A549 (cell line): Measurements from ENCODE around the gene KRTAP10-7. TPM values are rescaled to one million over a fixed set of nuclear protein-coding genes. Genes with fewer than 3 reads are reported as not detected.
"Not testable (repeated sequence)": the region's sequence is repeated elsewhere in the genome, so short reads cannot be mapped to it uniquely, and the experiment has no call there.

Experiments
- ATAC-seq, 2 experiments: fragments of 200-7000 bp in 1 of 2; fragments of >200 bp in 1 of 2; cut with Nextera tagmentation in 1 of 2; cut with Tn5 transposase in 1 of 2; 3 replicates each; pipeline versions ENCODE4 v1.8.0 to v1.9.1; 2018 to 2020; ENCODE audit warnings: mild to moderate bottlenecking in 1 of 2, moderate library complexity in 1 of 2
- CTCF ChIA-PET: fragments of 300-600 bp; sonication (Branson Sonifier 250); formaldehyde crosslinking; extraction: SDS; loops from one replicate; lab custom pipeline; 2021; ENCODE audit warnings: antibody characterized with exemption, inconsistent platforms; lab: Yijun Ruan, JAX
- POLR2A ChIA-PET: fragments of 350-600 bp; formaldehyde crosslinking; extraction: SDS; loops from one replicate; lab custom pipeline; 2021; ENCODE audit warnings: antibody characterized with exemption, inconsistent platforms; lab: Yijun Ruan, JAX
- DNase-seq, 2 experiments: peaks; one replicate each; pipeline versions ENCODE4 v3.0.0 to v3.0.0-alpha.2; 2011 to 2016; ENCODE audit warnings: low read depth in 1 of 2, low spot score in 1 of 2
- FAIRE-seq: peaks from 2 replicates; lab custom pipeline; 2011; peaks lifted over from hg19 to GRCh38; lab: Jason Lieb, UNC
- H3K27ac ChIP-seq, 2 experiments: fragments of >200 bp; sonication (Bioruptor Twin); formaldehyde crosslinking; 3 replicates each; pipeline ENCODE4 v1.5.1; 2016 to 2017
- H3K4me1 ChIP-seq: fragments of >200 bp; sonication (Bioruptor Twin); formaldehyde crosslinking; 3 replicates; pipeline ENCODE4 v1.6.1; 2016
- H3K4me2 ChIP-seq: fragments of >200 bp; sonication (Bioruptor Twin); formaldehyde crosslinking; 3 replicates; pipeline ENCODE4 v1.6.1; 2016
- H3K4me3 ChIP-seq: fragments of >200 bp; sonication (Bioruptor Twin); formaldehyde crosslinking; 3 replicates; pipeline ENCODE4 v1.5.1; 2016
- H3K9me3 ChIP-seq: fragments of >200 bp; sonication (Bioruptor Twin); formaldehyde crosslinking; 3 replicates; pipeline ENCODE4 v1.6.1; 2016
- CBX8 ChIP-seq: fragments of 200-600 bp; sonication (generic); IDR thresholded peaks from 2 replicates; pipeline ENCODE4 v1.6.1; 2016
- CHD4 ChIP-seq: fragments of 200-600 bp; sonication (generic); IDR thresholded peaks from 2 replicates; pipeline ENCODE4 v1.6.1; 2016; ENCODE audit warnings: antibody characterized with exemption, mild to moderate bottlenecking, borderline replicate concordance
- EHF ChIP-seq: fragments of 250-450 bp; sonication (Bioruptor Pico); IDR thresholded peaks from 2 replicates; pipeline ENCODE4 v1.5.0; 2020; ENCODE audit warnings: mild to moderate bottlenecking
- EP300 ChIP-seq, 2 experiments: fragments of >200 bp; sonication (Bioruptor Twin); formaldehyde crosslinking; IDR thresholded peaks; 2 replicates in 1 of 2; 3 replicates in 1 of 2; pipeline ENCODE4 v1.6.1; 2016 to 2017
- ESRRA ChIP-seq: fragments of 150-350 bp; IDR thresholded peaks from 2 replicates; pipeline ENCODE4 v1.6.1; 2014; ENCODE audit warnings: mild to moderate bottlenecking, low read length, borderline replicate concordance
- FOXS1 ChIP-seq: fragments of 250-450 bp; sonication (Bioruptor Pico); IDR thresholded peaks from 2 replicates; pipeline ENCODE4 v1.5.0; 2020; ENCODE audit warnings: mild to moderate bottlenecking, moderate library complexity
- GATA3 ChIP-seq: IDR thresholded peaks from 2 replicates; pipeline ENCODE4 v1.6.1; 2012; ENCODE audit warnings: borderline replicate concordance
- HDAC2 ChIP-seq: fragments of 200-600 bp; sonication (generic); IDR thresholded peaks from 2 replicates; pipeline ENCODE4 v1.6.1; 2016
- HOXA7 ChIP-seq: fragments of 250-450 bp; sonication (Bioruptor Pico); IDR thresholded peaks from 2 replicates; pipeline ENCODE4 v1.5.0; 2020; ENCODE audit warnings: mild to moderate bottlenecking, moderate library complexity
- JUN ChIP-seq, 2 experiments: fragments of >200 bp; sonication (Bioruptor Twin); formaldehyde crosslinking; IDR thresholded peaks; 2 replicates in 1 of 2; 3 replicates in 1 of 2; pipeline ENCODE4 v1.6.1; 2016 to 2017
- KDM1A ChIP-seq: fragments of 200-600 bp; sonication (generic); IDR thresholded peaks from 2 replicates; pipeline ENCODE4 v1.6.1; 2016; ENCODE audit warnings: low read depth, mild to moderate bottlenecking
- MAZ ChIP-seq: fragments of 150-350 bp; IDR thresholded peaks from 2 replicates; pipeline ENCODE4 v1.6.1; 2014; ENCODE audit warnings: antibody characterized with exemption, low read depth, low read length, borderline replicate concordance
- NPAS2 ChIP-seq: fragments of 250-450 bp; sonication (Bioruptor Pico); IDR thresholded peaks from 2 replicates; pipeline ENCODE4 v1.8.0; 2022; ENCODE audit warnings: mild to moderate bottlenecking, moderate library complexity, borderline replicate concordance
- PHF8 ChIP-seq: fragments of 200-600 bp; sonication (generic); IDR thresholded peaks from 2 replicates; pipeline ENCODE4 v1.6.1; 2016; ENCODE audit warnings: low read depth, mild to moderate bottlenecking, antibody characterized with exemption, moderate library complexity, borderline replicate concordance
- RARB ChIP-seq: fragments of 250-450 bp; sonication (Bioruptor Pico); IDR thresholded peaks from 2 replicates; pipeline ENCODE4 v1.8.0; 2021; ENCODE audit warnings: mild to moderate bottlenecking, moderate library complexity
- RNF2 ChIP-seq: fragments of 200-600 bp; sonication (generic); IDR thresholded peaks from 2 replicates; pipeline ENCODE4 v1.6.1; 2016; ENCODE audit warnings: low read depth, mild to moderate bottlenecking, antibody characterized with exemption, moderate library complexity, borderline replicate concordance
- SMC3 ChIP-seq: fragments of >200 bp; sonication (Bioruptor Twin); formaldehyde crosslinking; IDR thresholded peaks from 3 replicates; pipeline ENCODE4 v1.6.1; 2018; ENCODE audit warnings: inconsistent platforms
- ZFP36 ChIP-seq: fragments of 450-650 bp; IDR thresholded peaks from 2 replicates; pipeline ENCODE4 v1.6.1; 2014; ENCODE audit warnings: borderline replicate concordance; ENCODE audit not compliant: partially characterized antibody
- ZNF302 ChIP-seq: fragments of 250-450 bp; sonication (Bioruptor Pico); IDR thresholded peaks from 2 replicates; pipeline ENCODE4 v1.9.0; 2021; ENCODE audit warnings: inconsistent platforms, mild to moderate bottlenecking, moderate library complexity
- ZSCAN20 ChIP-seq: fragments of 250-450 bp; sonication (Bioruptor Pico); IDR thresholded peaks from 2 replicates; pipeline ENCODE4 v1.8.0; 2022; ENCODE audit warnings: mild to moderate bottlenecking, moderate library complexity
- WGBS: methylation state at CpG from one replicate; pipeline ENCODE4 v1.1.6; 2017; ENCODE audit errors: missing lambda C conversion rate; 5-methylcytosine and 5-hydroxymethylcytosine counted together
- polyA plus RNA-seq, 4 experiments: library from polyadenylated mRNA; depleted of rRNA in 3 of 4; stranded (reverse); fragments of >200 nt; fragmentation: RNase III in 1 of 4; extraction: RNeasy Plus Mini Kit Qiagen cat#74134 plus additional on column Dnase treatment in 1 of 4; gene quantifications; 2 replicates in 3 of 4; 3 replicates in 1 of 4; pipeline ENCODE4 v1.2.3, GENCODE V29; 2011 to 2017
- TF ChIP-seq, protein P1 (sequence below): fragments of 450-650 bp; IDR thresholded peaks from 2 replicates; pipeline ENCODE4 v1.6.1; 2014; ENCODE audit warnings: antibody characterized with exemption
- TF ChIP-seq, protein P2 (sequence below): fragments of >200 bp; sonication (Bioruptor Twin); formaldehyde crosslinking; IDR thresholded peaks from 2 replicates; pipeline ENCODE4 v1.6.1; 2016
- TF ChIP-seq, protein P3 (sequence below): fragments of >200 bp; sonication (Bioruptor Twin); formaldehyde crosslinking; IDR thresholded peaks from 3 replicates; pipeline ENCODE4 v1.6.1; 2016
- TF ChIP-seq, protein P4 (sequence below): fragments of >200 bp; sonication (Bioruptor Twin); formaldehyde crosslinking; IDR thresholded peaks from 3 replicates; pipeline ENCODE4 v1.5.1; 2016

KRTAP10-7 gene
- polyA plus RNA-seq, 2 of the 4 experiments (the other 2 are of a cell fraction), result not detected

DNA sequence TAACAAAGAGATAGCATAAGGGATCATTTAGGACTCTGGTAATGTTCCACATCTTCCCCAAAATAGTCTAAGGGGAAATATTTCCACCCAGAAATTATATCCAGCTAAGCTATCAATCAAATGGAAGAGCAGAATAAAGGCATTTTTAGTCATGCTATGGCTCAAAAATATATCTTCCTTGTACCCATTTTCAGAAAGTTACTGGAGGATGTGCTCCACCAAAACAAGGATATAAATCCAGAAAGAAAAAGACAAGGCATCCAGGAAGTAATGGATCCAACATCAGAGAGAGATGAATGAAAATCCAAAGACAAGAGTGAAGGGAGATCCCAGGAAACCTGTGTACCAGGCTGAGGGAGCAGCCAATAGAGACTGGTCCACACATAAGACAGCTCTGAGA is 8.8 kb downstream of the KRTAP10-7 start:
- Histone ChIP-seq H3K9me3 (peaks cover 5% of the 10 kb centered on the region; the same call in 1 of the 3 replicates), H3K4me1 (no peaks in the 10 kb centered on the region), H3K4me2 (no peak overlapping the region), H3K27ac (no peak overlapping the region), H3K4me3 (no peak overlapping the region)
- no peak for ATAC-seq
- ChIA-PET POLR2A (no interaction called here), CTCF (no interaction called here)
- no peak for DNase-seq
- TF ChIP-seq, protein P1, sequence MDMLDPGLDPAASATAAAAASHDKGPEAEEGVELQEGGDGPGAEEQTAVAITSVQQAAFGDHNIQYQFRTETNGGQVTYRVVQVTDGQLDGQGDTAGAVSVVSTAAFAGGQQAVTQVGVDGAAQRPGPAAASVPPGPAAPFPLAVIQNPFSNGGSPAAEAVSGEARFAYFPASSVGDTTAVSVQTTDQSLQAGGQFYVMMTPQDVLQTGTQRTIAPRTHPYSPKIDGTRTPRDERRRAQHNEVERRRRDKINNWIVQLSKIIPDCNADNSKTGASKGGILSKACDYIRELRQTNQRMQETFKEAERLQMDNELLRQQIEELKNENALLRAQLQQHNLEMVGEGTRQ, result no peak
- TF ChIP-seq CHD4, result no peak
- TF ChIP-seq PHF8, result no peak
- TF ChIP-seq MAZ, result no peak
- TF ChIP-seq RARB (CRISPR knock-in tag), result no peak
- TF ChIP-seq, protein P2, sequence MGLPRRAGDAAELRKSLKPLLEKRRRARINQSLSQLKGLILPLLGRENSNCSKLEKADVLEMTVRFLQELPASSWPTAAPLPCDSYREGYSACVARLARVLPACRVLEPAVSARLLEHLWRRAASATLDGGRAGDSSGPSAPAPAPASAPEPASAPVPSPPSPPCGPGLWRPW, result no peak
- no peak for TF ChIP-seq HOXA7 (CRISPR knock-in tag)
- no peak for FAIRE-seq

DNA sequence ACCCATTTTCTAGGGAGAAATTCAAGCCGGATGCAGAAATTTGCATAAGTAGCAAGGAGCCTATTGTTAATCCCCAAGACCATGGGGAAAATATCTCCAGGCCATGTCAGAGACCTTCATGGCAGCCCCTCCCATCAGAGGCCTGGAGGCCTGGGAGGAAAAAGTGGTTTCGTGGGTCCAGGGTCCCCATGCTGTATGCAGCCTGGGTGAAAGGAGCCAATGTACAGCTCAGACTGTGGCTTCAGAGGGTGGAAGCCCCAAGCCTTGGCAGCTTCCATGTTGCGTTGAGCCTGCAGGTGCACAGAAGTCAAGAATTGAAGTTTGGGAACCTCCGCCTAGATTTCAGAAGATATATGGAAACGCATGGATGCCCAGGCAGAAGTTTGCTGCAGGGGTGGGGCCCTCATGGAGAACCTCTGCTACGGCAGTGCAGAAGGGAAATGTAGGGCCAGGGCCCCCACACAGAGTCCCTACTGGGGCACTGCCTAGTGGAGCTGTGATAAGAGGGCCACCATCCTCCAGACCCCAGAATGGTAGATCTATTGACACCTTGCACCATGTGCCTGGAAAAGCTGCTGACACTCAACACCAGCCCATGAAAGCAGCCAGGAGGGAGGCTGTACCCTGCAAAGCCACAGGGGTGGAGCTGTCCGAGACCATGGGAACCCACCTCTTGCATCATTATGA is 9.9 kb downstream of the KRTAP10-7 start:
- H3K27ac ChIP-seq, H3K9me3 ChIP-seq, FAIRE-seq, CTCF ChIA-PET, DNase-seq, H3K4me3 ChIP-seq, ATAC-seq, H3K4me1 ChIP-seq, H3K4me2 ChIP-seq, POLR2A ChIA-PET: not testable (repeated sequence)
- WGBS, result 29% methylated on average over 7 of the region's 7 CpGs

DNA sequence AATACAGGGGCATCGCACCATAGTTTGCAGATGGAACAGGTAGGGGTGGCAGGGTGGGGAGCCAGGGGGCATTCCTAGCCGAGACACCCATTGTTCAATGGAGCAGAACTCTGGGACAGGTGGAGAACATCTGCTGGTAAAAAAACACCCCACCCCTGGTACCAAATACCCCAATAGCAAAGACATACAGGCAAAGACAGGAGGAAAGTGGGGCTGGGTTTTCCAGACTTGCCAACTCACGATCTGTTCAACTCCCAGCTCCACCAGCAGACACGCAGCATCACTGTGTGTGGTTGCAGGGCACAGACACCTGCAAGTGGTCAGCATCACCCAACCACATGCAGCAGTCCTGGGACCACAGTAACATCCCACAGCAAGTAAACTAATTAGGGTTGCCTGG is 11.2 kb downstream of the KRTAP10-7 start:
- WGBS, result 21% methylated on average over 4 of the region's 4 CpGs
- no peaks in the 10 kb centered on the region for H3K4me1 ChIP-seq

DNA sequence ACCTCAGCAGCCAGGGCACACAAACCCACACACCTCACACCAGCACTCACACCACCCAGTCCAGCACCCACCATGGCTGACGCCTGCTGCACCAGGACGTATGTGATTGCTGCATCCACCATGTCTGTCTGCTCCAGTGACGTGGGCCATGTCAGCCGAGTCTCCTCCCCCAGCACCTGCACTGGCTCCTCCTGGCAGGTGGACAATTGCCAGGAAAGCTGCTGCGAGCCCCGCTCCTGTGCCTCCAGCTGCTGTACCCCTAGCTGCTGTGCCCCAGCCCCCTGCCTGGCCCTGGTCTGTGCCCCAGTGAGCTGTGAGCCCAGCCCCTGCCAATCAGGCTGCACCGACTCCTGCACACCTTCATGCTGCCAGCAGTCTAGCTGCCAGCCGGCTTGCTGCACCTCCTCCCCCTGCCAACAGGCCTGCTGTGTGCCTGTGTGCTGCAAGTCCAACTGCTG is 11.7 kb downstream of the KRTAP10-7 start, which contains the start of gene KRTAP10-8:
TSS of gene KRTAP10-8 (plus strand) at position 51 of the 458 bp plus-strand sequence. CDS start at position 73, 22 bp downstream.
- no peak within 1 kb of the TSS for H3K27ac ChIP-seq
- ATAC-seq (no peak), DNase-seq (no peak), FAIRE-seq (no peak)
- no peak within 1 kb of the TSS for H3K4me2 ChIP-seq
- ChIA-PET POLR2A (no interaction called here), CTCF (no interaction called here)
- H3K4me3 ChIP-seq, result no peak within 1 kb of the TSS
- TF ChIP-seq, protein P3, sequence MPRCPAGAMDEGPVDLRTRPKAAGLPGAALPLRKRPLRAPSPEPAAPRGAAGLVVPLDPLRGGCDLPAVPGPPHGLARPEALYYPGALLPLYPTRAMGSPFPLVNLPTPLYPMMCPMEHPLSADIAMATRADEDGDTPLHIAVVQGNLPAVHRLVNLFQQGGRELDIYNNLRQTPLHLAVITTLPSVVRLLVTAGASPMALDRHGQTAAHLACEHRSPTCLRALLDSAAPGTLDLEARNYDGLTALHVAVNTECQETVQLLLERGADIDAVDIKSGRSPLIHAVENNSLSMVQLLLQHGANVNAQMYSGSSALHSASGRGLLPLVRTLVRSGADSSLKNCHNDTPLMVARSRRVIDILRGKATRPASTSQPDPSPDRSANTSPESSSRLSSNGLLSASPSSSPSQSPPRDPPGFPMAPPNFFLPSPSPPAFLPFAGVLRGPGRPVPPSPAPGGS, result no peak
- TF ChIP-seq JUN (IDR thresholded peaks at IDR 0.05) (no peak), CBX8 (no peak), ZNF302 (CRISPR knock-in tag) (no peak), SMC3 (no peak), GATA3 (no peak), EHF (no peak), PHF8 (no peak), KDM1A (no peak), HDAC2 (no peak), ZSCAN20 (no peak)
- TF ChIP-seq, protein P2, result no peak
- no peaks in the 10 kb centered on the region for H3K4me1 ChIP-seq
- 50% methylated on average over 2 of the region's 8 CpGs for WGBS
- H3K9me3 ChIP-seq, result peaks cover 5% of the 10 kb centered on the region; the same call in 1 of the 3 replicates

More for the DNA sequence above, 11.2 kb downstream of the KRTAP10-7 start:
- ATAC-seq, result no peak
- Histone ChIP-seq H3K9me3 (peaks cover 5% of the 10 kb centered on the region; the same call in 1 of the 3 replicates), H3K4me2 (no peak overlapping the region), H3K27ac (no peak overlapping the region), H3K4me3 (no peak overlapping the region)
- DNase-seq, result no peak
- ChIA-PET POLR2A (no interaction called here), CTCF (no interaction called here)
- FAIRE-seq, result no peak
- TF ChIP-seq, protein P2, result no peak
- no peak for TF ChIP-seq ESRRA
- TF ChIP-seq NPAS2 (CRISPR knock-in tag), result no peak
- no peak for TF ChIP-seq FOXS1 (CRISPR knock-in tag)
- TF ChIP-seq, protein P4, sequence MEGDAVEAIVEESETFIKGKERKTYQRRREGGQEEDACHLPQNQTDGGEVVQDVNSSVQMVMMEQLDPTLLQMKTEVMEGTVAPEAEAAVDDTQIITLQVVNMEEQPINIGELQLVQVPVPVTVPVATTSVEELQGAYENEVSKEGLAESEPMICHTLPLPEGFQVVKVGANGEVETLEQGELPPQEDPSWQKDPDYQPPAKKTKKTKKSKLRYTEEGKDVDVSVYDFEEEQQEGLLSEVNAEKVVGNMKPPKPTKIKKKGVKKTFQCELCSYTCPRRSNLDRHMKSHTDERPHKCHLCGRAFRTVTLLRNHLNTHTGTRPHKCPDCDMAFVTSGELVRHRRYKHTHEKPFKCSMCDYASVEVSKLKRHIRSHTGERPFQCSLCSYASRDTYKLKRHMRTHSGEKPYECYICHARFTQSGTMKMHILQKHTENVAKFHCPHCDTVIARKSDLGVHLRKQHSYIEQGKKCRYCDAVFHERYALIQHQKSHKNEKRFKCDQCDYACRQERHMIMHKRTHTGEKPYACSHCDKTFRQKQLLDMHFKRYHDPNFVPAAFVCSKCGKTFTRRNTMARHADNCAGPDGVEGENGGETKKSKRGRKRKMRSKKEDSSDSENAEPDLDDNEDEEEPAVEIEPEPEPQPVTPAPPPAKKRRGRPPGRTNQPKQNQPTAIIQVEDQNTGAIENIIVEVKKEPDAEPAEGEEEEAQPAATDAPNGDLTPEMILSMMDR, result no peak
- no peak for TF ChIP-seq RNF2
- TF ChIP-seq ZFP36, result no peak
- no peak for TF ChIP-seq EP300 (IDR thresholded peaks at IDR 0.05)
